DMS53 (cell line): ENCODE results near the gene APOA4.
A peak's percentile ranks its signal among the peaks of the same experiment; 100 is the strongest.

ENCODE experiments used
- DNase-seq: peaks from one replicate; lab custom pipeline; 2025; lab: John Stamatoyannopoulos, UW

APOA4 gene

DNA sequence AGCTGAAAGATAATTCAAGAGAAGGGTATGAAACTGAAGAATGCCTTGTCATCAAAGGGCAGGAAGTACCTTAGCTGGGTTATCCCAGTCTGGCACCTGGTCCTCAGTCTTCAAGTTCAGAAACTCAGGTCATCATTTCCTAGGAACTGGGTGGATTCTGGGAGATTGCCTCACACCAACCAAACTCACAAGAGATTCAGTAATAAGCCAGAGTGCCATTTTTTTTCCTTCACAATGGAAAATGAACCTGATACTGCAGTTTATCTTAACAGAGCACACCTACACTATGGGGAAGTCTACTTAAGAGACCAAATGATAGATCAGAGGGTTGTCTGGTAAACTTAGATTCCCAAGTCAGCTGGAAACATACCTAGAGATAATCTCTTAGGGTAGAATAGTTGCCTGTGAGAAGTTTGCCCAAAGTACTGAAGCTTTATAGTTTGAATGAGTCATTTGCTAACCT, 46.6 kb downstream of the APOA4 start:
- DNase-seq: peak; percentile 18

DNA sequence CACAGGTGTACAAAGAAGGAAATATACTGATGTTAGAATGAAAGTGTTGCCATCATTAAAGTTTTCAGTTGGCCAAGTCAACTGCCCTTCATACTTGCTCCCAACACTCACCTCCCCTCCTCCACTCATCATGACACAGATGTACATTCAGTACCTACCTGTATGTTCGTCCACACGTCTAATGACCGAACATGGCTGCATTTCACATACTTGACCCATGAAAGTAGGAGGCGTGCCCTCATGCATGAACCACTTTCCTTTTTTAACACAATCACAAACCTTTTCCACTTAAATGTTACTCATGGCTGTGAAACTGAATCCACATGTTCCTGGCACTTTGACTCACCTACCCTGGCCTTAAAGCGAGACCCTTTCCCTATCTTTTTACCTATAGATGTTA, 47.1 kb downstream of the APOA4 start:
- DNase-seq: no peak

DNA sequence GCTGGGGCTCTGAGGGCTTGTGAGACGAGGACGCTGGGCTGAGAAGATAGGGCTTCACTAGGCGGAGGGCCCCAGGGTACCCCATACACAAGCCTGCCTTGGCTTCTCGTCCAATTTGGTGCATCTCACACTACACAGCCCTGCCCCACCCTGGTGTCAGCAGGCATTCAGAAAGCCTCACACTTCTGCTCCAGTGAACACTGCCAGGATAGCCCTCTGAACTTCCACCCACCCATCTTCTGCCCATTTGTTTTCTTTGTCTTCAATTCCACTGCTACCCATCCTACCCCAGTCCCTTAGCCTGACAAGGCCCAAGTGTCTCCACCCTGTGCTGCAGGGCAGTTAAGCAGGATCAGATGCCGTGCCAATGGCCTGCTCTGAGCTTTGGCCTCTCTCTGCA, 48.4 kb downstream of the APOA4 start:
- DNase-seq: peak; percentile 29

DNA sequence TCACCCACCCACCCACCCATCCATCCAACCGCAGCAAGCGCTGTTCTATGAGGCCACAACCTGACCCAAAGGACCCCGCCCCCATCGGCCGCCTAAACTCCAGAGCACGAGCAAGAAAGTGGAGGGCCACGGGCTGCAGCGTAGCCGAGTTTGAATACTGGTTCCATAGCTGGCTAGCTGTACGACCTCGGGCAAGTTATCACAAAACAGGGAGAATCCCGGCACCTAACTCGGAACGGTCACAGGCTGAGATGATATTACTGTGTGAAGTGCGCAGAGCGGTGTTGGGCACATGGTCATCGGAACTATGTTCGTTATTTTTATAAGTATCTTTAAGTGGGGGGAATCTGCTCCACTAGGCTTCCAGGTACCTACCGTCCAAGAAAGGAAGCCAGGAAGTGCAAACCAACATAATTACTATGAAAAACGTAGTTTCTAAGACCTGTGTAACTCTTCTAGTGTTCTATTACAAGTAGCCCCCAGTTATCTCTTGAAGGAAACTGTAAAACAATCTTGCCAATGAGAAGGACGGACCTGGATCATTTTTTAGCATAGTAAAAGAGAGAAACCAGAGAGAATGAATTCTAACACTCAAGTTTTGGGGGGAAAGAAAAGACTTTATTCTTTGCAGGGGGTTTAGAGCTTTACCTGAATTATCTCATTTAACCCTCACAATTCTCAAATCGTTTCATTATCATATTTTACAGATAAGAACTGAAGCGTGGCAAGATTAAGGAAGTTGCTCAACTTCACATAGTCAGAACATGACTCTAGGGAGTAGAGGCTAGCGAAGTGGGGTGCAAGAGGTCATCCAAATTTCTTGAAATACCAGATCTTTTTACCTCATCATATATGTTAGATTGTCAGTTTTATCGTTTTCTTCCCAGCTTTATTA, 49.7 kb downstream of the APOA4 start:
- DNase-seq: peak; percentile 90

DNA sequence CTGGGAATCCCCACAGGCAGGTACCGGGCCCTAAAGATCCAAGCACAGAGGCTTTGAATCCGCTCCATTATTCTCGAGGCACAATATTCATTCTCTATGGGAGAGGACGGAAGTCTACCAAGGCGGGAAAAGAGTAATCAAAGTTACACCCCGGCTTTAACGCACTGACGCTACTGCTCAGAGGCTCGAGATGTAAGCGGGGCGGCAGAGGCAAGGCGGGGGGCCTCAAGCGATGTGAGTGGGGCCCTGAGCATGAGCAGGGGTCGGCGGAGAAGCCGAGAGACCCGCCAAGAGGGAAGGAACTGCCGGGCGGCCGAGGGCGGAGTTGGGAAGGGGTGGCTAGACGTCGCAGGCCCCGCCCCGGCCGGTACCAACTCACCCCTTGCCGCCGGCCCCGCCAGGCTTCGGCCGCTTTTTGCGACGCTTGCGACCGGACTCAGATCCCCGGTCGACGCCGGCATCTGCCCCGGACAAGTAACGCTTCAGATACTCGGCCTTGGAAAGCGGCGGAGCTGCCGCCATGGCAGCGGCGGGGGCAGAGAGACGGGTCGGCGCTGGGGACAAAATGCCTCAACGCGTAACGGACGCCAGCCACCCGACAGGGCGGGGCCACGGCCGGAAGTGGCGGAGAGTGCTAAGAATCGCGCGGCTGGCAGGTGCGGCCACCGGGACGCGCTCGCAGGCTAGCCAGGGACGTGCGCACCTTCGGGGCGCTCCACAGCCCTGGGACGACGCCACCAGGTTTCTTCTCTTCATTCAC, 50.5 kb downstream of the APOA4 start, which contains the start of gene BUD13:
Gene BUD13 (minus strand): TSS at position 545 of the 760 bp plus-strand sequence. CDS start 23 bp downstream, at position 522.
- peak; percentile 97 for DNase-seq

DNA sequence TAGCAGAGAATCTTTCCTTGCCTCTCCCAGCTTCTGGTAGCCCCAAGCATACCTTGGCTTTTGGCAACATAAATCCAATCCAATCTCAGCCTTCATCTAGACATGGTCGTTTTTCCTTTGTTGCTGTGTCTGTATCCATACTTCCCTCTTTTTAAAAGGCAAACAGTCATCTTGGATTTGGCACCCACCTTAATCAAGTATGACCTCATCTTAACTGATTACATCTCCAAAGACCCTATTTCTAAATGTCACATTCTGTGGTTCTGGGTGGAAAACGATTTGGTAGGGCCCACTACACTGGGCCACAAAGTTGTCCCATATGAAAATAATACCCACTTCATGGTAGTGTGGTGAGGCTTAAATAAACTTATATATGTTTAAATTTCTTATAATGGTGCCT, 51.2 kb downstream of the APOA4 start:
- DNase-seq: peak; percentile 14
